DND-41 (cell line): ENCODE data around the gene BZW2.

Experiments
- EZH2 ChIP-seq: IDR thresholded peaks from 3 replicates; pipeline ENCODE4 v1.6.1; 2012; ENCODE audit warnings: borderline replicate concordance, low read depth, mild to moderate bottlenecking, moderate library complexity, low read length, inconsistent platforms; ENCODE audit not compliant: severe bottlenecking
- TF ChIP-seq, protein P1 (sequence below): IDR thresholded peaks from 2 replicates; pipeline ENCODE4 v1.5.1; 2012; ENCODE audit warnings: borderline replicate concordance, low read length, moderate library complexity, mild to moderate bottlenecking; ENCODE audit not compliant: poor library complexity, severe bottlenecking; ENCODE audit errors: extremely low read depth

DNA sequence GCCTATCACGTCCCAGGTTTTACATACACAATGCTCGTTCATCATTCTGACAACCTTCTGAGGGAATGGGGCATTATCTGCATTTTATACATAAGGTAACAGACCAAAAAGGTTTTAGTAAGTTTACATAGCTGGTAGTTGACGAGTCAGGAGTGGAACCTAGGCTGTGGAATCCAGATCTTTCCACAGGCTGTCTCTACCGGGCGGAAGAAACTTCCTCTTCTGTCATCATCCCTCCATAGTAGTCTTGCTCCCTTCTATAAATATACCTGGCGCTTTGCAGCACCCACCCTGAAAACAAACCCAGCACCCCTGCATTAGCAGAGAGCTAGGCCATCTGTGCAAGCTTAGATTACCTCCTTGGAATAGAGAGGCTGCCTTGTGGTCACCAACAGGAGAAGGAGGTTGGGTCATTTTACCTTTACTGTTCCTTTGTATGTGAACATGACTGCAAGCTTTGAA lies 108.9 kb downstream of the BZW2 start:
- TF ChIP-seq, protein P1, sequence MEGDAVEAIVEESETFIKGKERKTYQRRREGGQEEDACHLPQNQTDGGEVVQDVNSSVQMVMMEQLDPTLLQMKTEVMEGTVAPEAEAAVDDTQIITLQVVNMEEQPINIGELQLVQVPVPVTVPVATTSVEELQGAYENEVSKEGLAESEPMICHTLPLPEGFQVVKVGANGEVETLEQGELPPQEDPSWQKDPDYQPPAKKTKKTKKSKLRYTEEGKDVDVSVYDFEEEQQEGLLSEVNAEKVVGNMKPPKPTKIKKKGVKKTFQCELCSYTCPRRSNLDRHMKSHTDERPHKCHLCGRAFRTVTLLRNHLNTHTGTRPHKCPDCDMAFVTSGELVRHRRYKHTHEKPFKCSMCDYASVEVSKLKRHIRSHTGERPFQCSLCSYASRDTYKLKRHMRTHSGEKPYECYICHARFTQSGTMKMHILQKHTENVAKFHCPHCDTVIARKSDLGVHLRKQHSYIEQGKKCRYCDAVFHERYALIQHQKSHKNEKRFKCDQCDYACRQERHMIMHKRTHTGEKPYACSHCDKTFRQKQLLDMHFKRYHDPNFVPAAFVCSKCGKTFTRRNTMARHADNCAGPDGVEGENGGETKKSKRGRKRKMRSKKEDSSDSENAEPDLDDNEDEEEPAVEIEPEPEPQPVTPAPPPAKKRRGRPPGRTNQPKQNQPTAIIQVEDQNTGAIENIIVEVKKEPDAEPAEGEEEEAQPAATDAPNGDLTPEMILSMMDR: no peak
- TF ChIP-seq EZH2: no peak
